GM21447 (cell line): Measurements from ENCODE around the gene SLC8B1.

ENCODE experiments used
- ATAC-seq: cut with Tn5 transposase; IDR thresholded peaks from one replicate; pipeline ENCODE4 v1.9.1; 2021; ENCODE audit not compliant: unreplicated experiment

The SLC8B1 gene

DNA sequence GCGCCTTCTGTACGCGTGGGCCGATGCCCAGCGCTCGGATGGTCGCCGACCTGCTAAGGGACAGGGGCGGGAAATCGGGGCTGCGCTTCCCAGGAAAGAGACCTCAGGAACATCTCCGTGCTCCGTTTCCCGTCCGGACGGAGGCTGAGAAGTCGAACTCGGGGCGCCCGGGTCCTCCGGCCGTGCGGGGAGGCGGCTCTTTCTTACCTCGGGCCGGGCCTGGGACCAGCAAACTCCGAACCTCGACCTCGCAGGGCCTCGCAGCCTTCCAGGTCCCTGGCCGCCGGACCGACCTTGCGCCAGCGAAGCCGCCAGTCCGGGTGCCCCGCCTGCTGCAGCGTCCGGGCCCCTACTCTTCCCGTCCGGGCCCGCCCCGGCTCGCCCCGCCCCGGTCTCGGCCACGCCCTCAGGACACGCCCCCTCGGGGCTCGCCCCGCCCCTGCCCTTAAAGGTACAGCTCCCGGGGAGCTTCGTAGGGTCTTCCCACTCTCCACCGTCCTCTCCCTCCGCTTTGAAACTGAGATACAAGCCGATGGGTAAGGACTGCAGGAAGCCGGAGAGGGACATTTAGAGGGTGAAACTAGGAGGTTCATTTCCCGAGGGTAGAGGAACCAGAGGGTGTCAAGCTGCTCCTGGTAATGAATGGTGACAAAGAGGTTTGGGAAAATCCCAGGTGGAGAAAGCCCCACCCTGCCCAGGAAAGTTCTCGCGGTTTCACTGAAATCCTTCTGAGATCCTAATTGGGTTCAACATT is at the start of gene SLC8B1:
SLC8B1 (minus strand) TSS at position 324 of the 754 bp plus-strand sequence. CDS start 2,231 bp downstream, outside the sequence.
- ATAC-seq: peak; percentile 88

DNA sequence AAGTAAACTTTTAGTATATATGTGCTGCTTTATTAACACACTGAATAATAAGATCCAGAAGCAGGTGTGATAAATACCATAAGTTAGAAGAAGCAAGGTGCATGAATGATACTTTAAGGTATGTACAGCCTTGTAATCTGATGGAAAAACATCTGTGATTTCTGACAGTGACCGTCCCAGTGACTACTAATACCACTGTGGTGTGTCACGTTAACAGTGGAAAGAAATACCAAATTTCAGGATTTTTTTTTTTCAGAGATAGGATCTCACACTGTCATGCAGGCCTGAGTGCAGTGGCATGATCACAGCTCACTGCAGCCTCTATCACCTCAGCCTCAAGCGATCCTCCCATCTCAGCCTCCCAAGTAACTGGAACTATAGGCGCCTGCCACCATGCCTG is 47.3 kb upstream of the SLC8B1 start:
- no peak for ATAC-seq

DNA sequence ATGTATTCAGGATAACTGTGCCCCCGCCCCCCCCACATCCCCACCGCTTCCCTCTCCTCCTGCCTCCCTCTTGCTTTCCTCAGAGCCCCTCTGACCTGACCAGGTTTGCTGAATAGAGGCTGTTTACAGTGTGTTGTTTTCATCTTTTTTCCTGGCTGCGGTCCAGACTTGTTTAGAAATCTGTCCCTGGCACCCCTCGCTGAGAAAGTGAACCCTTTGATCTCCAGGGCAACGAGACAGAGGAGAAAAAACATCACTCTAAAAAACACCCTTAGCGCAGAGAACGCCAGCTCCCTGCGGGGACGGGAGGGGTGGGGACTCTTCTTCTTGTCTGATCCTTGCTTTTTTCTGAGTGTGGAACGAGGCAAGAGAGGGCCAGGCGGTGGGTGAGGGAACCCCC is 46.3 kb upstream of the SLC8B1 start:
- no peak for ATAC-seq

DNA sequence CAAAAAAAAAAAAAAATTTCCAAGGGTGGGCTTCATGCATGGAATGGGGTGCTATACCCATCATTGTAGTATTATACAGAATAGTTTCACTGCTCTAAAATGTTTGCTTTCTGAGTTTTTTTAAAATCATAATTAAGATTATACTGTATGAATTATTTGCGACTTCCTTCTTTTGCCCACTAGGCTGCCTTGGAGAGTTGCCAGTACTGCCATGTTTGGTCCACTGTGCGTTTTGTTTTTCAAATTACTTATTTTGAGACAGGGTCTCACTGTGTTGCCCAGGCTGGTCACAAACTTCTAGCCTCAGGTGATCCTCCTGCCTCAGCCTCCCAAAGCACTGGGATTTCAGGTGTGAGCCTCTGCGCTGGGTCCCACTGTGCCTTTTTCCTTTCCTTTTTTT is 43.4 kb upstream of the SLC8B1 start:
- ATAC-seq: no peak

DNA sequence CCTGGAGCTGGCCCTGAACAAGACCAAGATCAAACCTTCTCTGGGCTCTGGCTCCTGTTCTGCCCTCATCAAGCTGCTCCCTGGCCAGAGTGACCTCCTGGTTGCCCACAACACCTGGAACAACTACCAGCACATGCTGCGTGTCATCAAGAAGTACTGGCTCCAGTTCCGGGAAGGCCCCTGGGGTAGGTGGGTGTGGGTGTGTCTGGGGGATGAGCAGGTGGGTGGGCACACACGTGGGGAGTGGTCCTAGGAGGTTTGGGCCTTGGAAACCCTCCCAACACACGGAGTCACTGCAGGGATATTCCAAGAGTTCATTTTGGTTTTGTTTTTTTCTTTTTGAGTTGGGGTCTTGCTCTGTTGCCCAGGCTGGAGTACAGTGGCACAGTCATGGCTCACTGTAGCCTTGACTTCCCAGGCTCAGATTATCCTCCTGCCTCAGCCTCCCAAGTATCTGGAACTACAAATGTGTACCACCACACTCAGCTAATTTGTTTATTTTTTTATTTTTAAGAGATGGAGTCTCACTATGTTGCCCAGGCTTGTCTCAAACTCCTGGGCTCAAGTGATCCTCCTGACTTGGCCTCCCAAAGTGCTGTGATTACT is 40.0 kb upstream of the SLC8B1 start:
- ATAC-seq: no peak

DNA sequence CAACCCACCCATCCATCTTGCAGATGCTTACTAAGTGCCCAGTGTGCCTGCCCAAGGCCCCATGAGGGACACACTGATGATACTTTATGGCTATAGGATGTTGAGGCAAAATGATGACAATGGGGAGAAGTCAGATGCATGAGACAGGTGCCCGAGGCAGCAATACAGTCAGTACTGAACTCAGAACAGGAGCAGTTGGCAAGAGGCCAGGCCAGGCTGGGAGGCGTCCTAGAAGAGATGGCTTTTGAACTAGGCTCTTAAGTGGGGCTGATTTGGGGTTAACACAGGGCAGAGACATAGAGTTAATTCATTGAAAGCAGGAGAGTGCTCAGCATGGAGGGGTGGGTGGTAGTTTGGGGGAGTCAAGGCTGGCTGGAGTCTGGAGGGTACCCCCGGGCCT is 39.1 kb upstream of the SLC8B1 start:
- ATAC-seq: no peak

DNA sequence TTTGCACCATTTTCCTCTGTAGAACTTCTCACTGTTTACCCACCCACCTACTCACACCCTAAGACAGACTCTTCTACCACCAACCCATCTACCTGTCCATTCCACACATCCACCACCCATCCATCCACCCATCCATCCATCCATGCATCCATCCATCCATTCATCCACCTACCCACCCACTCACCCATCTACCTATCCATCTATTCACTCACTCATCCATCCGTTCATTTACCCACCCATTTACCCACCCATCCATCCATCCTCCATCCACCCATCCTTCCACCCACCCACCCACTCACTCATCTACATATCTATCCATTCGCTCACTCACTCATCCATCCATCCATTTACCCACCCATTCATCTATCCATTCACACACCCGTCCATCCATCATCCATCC is 38.5 kb upstream of the SLC8B1 start:
- no peak for ATAC-seq

DNA sequence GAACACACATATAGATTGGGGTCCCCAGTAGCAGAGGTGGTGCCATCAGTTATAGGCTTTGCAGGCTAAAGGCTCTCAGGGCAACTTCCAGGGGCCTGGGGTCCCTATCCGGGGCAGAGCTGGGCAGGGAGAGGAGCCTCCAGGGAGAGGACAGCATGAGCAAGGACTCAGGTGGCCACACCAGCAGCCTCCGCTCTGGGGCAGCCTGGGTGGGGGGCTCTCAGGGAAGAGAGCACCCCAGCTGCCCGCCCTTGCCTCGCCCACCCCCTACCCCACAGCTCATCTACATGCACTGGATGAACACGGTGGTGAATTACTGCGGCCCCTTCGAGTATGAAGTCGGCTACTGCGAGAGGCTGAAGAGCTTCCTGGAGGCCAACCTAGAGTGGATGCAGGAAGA is 37.5 kb upstream of the SLC8B1 start:
- ATAC-seq: no peak

DNA sequence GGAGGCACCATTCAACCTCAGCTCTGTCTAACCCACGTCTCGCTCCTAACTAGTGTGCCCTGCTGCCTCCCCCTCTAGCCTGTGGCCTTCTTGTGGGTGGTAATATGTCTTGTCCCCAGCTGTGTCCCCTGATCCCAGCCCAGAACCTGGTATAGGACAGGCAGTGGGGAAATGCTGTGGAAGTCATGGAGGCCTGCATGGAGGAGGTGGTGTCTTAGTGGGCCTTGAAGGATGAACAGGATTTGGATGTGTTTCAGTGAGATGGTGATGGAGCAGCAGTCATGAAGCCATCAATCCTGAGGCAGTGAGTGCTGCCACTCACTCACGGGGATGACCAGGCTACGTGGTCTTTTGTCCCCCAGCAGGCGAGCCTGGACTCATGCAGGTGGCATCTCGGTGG is 36.9 kb upstream of the SLC8B1 start:
- no peak for ATAC-seq

DNA sequence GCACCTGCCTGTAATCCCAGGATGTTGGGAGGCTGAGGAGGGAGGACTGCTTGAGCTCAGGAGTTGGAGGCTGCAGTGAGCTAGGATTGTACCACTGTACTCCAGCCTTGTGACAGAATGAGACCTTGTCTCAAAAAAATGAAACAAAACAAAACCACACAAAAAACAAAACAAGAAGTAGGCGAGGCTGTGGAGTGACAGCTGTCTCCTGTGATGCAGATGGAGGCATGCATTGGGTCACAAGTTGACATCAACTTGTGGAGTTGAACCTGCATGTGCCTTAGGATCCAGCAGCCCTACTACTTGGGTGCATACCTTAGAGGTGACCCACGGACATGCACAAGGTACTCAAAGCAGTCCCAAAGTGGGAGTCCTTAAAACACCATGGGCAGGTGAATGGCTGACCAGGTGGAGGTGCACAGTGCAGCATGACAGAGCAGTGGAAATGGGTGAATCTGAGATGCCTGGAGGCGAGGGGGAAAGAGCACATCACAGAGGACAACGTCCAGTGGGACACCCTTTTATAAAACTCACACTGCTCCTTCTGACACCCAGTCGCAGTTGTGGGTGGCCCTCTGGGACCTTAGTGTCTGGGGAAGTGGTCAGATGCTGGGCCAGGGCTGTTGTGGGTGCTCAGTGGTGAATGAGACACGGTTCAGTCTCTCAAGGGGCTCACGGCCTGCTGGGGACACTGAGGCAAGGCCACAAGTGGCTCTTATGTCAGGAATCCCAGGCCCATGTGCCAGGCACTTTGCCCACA is 36.2 kb upstream of the SLC8B1 start:
- no peak for ATAC-seq

DNA sequence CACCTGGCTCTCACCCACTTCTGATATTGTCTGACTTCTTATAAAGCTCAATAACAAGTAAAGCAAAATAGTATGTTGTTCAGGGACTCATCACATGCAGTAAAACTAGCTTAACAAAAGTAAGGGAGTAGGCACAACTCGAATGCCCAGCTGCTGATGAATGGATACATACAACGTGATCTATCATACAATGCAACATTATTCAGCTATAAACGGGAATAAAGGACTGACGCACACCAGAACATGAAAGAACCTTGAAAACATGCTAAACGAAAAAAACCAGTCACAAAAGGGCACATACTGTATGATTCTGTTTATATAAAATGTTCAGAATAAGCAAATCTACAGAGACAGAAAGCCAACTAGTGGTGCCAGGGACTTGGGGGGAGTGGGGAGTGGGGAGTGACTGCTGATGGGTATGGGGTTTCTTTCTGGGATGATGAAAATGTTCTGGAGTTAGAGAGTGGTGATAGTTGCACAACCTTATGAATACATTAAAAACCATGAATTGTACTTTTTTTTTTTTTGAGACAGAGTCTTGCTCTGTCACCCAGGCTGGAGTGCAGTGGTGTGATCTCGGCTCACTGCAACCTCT is 34.6 kb upstream of the SLC8B1 start:
- no peak for ATAC-seq

DNA sequence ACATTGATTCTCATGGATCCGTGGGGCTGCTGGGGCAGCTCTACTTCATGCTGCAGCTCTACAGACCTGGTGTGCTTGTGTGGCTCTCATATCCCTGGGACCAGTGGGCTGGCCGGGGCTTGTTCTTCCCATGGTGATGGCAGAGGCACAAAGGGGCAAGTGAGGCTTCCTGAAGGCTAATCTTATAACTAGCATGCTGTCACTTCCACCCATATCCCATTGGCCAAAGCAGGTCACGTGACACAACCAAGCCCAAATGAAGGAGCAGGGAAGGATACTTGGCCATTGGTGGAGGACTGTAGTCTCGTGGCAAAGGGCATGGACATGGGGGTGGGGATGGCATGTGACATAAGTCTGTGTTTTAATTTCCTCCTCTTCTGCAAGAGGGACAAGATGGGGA is 33.4 kb upstream of the SLC8B1 start:
- no peak for ATAC-seq

DNA sequence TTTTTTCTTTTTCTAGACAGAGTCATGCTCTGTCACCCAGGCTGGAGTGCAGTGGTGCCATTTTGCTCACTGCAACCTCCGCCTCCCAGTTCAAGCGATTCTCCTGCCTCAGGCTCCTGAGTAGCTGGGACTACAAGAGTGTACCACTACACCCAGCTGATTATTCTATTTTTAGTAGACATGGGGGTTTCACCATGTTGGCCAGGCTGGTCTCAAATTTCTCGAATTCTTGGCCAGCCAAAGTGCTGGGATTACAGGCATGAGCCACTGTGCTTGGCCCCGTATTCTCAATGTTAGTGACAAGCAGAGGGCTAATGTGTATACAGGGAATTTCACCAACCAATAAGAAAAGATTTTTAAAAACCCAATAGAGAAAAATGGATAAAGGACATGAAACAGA is 31.9 kb upstream of the SLC8B1 start:
- no peak for ATAC-seq

DNA sequence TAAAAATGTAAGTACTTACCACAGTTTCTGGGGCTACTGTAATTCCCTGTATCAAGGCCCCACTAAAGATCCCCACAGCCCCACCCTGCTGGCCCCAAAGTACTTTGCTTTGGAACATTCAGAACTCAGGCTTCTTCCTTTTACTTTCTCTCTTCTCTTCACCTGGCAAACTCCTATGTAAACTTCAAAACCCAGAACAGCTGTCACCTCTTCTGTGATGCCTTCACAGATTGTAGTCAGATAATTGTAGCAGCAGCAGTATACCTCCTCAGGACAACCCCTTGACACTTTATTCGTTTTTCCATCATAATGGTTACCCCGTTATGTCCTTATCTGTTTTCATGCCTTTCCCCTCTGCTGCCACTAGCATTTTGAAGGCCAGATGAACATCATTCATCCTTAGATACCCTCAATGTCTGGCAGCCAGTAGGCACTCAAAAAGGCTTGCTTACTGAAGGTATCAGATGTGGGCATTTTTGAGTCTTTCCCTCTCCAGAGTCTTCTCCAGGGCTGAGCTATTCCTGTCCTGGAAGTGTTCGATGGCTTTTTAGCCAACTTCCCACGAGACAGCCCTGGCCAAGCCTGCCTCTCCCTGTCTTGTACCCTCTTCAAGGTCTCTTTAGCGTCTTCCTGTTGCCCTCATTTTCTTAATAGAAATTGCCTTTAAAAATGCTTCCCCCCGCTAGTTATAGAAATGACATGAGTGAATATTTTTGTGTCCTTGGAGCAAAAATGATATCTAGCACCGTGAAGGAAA is 30.9 kb upstream of the SLC8B1 start:
- ATAC-seq: no peak

DNA sequence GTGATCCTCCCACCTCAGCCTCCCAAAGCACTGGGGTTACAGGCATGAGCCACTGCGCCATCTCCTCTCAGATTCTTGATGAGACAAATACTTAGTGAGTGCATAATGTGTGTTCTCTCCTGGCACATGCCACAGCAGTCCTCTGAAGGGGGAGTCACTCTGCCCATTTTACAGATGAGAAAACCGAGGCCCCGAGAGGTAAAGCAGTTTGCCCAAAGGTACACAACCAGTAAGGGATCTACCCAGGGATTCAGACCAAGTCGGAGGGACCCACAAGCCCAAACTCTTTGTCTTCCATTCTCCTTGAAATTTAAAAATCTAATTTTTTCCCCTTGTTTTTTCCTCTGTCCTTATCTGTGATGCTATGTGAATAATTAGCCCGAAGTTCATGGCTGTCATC is 29.8 kb upstream of the SLC8B1 start:
- no peak for ATAC-seq

DNA sequence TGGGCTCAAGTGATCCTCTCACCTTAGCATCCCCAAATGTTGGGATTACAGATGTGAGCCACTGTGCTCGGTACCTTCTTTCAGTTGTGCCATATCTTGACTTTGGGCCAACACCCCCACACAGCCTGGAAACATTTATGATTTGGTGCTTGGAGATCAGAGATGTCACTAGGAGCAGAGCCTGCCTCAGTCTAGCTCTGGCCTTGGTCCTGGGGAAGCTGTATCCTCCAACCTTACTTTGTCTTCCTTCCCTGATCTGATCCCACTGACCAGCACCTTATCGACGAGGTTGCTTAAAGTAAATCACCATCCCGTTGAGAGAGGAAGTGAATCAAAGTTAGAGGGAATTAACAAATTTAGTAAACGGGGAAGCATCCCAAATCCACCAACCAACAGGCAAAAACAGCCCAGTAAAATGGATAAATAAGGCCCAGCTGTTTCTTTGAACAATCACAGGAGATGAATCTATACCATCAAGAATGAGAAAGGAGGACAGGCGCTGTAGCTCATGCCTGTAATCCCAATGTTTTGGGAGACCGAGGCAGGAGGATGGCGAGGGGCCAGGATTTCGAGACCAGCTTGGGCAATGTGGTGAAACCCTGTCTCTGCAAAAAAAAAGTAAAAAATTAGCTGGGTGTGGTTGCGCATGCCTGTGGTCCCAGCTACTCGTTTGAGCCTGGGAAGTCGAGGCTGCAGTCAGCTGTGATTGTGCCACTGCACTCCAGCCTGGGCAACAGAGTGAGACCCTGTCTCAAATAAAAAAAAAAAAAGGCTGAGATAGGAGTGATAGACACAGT is 26.9 kb upstream of the SLC8B1 start:
- ATAC-seq: no peak

DNA sequence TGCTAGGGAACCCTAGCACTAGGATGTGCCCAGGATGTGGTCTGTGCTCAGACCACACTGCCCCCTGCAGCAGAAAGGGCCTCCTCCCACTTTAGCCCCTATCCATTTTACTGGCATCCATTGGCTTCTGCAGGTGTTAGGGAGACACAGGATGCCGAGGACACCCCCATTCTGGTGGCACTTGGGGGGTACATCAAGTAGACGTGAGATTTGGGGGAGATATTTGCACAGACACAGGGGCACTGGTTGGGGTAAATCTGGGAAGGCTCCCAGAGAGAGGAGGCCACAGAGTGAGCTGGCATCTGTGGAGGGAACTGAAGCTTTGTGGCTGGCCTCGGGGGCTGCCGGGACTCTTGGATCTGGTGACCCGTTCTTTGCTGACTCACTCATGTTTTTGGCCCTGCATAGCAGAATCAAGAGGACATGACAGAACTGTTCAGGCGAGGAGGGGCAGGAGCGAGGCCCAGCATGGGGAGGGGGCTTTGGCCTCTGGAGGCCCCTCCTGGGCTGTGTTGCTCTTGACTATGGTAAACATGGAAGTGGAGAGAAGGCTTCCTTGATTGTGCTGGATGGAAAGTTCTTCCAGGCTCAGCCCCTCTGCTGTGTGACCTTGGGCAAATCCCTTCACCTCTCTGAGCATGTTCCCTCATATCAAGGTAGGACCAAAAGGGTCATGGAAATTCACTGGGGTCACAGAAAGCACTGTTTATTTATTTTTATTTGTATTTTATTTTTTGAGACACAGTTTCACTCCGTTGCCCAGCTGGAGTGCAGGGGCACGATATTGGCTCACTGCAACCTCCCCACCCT is 25.2 kb upstream of the SLC8B1 start:
- no peak for ATAC-seq

DNA sequence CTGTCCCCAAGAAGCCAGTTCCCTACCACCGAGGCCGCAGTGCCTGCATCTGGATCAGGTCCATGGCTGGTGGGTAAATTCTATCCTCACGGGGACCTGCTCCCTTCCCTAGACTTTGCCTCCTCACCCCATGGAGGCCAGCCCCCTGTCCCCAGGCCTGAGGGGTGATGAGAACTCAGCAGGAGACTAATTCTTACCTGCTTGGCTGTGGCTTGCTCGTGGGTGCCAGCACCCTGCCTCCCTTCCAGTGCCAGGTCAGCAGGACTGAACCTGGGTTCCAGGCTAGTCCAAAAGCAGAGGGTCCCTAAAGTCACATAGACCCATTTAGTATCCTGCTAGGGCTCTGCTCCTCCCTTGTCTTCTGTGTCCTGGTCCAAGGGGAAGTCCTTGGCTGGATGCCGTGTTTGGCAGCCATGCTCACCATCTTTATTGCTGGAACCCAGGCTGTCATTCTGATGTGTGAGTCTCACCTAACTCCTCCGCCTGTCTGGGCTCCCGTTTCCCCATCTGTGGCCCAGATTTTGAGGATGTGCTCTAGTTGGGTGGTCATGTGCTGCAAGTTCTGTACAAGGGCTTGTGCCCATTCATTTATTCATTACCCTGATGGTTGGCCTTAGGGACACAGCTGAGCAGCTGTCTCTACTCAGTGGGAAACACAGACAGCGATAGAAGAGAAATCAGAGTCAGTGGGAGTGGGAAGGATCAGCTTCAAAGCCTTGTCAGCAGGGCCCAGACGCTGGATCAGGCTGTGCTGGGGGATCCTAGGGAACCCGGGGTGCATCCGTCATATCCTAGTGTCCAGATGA is 24.4 kb upstream of the SLC8B1 start:
- peak; percentile 3 for ATAC-seq
